ENCODE results near the gene GRIA4.

DNA sequence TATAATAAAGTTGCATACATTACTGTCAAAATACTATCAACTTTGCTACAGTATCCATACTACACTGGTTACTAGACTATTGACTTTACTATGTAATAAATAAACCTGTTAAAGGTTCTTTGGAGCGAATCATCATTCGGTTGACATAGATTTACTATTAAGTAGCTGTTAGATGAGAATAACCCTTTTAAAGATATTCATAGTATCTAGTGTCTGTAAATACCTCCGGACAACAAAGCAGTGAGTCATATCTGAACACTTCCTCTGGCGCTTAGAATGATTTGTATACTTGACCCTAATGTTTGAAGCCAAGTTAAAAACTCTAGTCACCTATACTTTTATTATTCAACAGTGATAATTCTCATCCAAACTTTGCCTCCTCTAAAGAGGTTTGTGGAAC, 327.5 kb downstream of the GRIA4 start:
- no peak for TF ChIP-seq POLR2A (IDR thresholded peaks at IDR 0.05; ENCODE audit: low read length)
- no peak for TF ChIP-seq GATA1 (IDR thresholded peaks at IDR 0.05; ENCODE audit: low read depth, low read length)

Data from erythroblast (primary cell).